ENCODE measurements around the gene FOXF2.
A peak's percentile ranks its signal among the peaks of the same experiment; 100 is the strongest.

The FOXF2 gene

GRCh38 chr6:1390946-1391799, 1.8 kb downstream of the FOXF2 start:
- no peak for DNase-seq (ENCODE audit: low spot score)

GRCh38 chr6:1391800-1392309, 2.5 kb downstream of the FOXF2 start:
- no peak for DNase-seq (ENCODE audit: low spot score)

- no peak for DNase-seq (ENCODE audit: low spot score)
Observed at GRCh38 chr6:1392813-1393640, 3.7 kb downstream of the FOXF2 start.

GRCh38 chr6:1393641-1394283, 4.4 kb downstream of the FOXF2 start:
- DNase-seq (ENCODE audit: low spot score) = no peak

GRCh38 chr6:1394514-1395463, 5.4 kb downstream of the FOXF2 start:
- no peak for DNase-seq (ENCODE audit: low spot score)

- no peak for DNase-seq (ENCODE audit: low spot score)
Observed at GRCh38 chr6:1395506-1395905, 6.1 kb downstream of the FOXF2 start.

- no peak for DNase-seq (ENCODE audit: low spot score)
Observed at GRCh38 chr6:1395941-1396908, 6.8 kb downstream of the FOXF2 start.

- DNase-seq (ENCODE audit: low spot score) = peak; percentile 49
Observed at GRCh38 chr6:1396952-1397868, 7.8 kb downstream of the FOXF2 start.

- no peak for DNase-seq (ENCODE audit: low spot score)
Observed at GRCh38 chr6:1399085-1399780, 9.9 kb downstream of the FOXF2 start.

GRCh38 chr6:1400126-1400850, 10.9 kb downstream of the FOXF2 start:
- DNase-seq (ENCODE audit: low spot score) = no peak

GRCh38 chr6:1402369-1402768, 13.0 kb downstream of the FOXF2 start:
- DNase-seq (ENCODE audit: low spot score) = no peak

- DNase-seq (ENCODE audit: low spot score) = no peak
Observed at GRCh38 chr6:1402868-1403267, 13.5 kb downstream of the FOXF2 start.

GRCh38 chr6:1403851-1404712, 14.7 kb downstream of the FOXF2 start:
- DNase-seq (ENCODE audit: low spot score) = no peak

- no peak for DNase-seq (ENCODE audit: low spot score)
Observed at GRCh38 chr6:1404713-1405098, 15.3 kb downstream of the FOXF2 start.

GRCh38 chr6:1405221-1405620, 15.8 kb downstream of the FOXF2 start:
- DNase-seq (ENCODE audit: low spot score) = no peak

- DNase-seq (ENCODE audit: low spot score) = no peak
Observed at GRCh38 chr6:1406306-1407072, 17.1 kb downstream of the FOXF2 start.

All from hematopoietic multipotent progenitor cell treated with erythropoietin and hydrocortisone succinate and interleukin-3 and kit ligand, for 15 days (in vitro differentiated cells).